NT2/D1 (cell line): ENCODE data around the gene SYNE2.
"Not testable (repeated sequence)": the region's sequence is repeated elsewhere in the genome, so short reads cannot be mapped to it uniquely, and the experiment has no call there.

ENCODE experiments used
- DNase-seq: peaks from one replicate; pipeline ENCODE4 v3.0.0-alpha.2; 2011; ENCODE audit warnings: low read depth, low spot score
- H3K27me3 ChIP-seq: 2 replicates; pipeline ENCODE4 v1.6.0; 2011; ENCODE audit warnings: mild to moderate bottlenecking; ENCODE audit not compliant: insufficient read length, insufficient read depth
- H3K36me3 ChIP-seq: 2 replicates; pipeline ENCODE4 v1.6.1; 2011; ENCODE audit warnings: mild to moderate bottlenecking, low read length, mixed read lengths; ENCODE audit not compliant: insufficient read depth, insufficient read length
- H3K4me1 ChIP-seq: 2 replicates; pipeline ENCODE4 v1.5.1; 2011; ENCODE audit not compliant: insufficient read depth, insufficient read length
- H3K4me3 ChIP-seq: 2 replicates; pipeline ENCODE4 v1.5.1; 2011; ENCODE audit warnings: low read depth; ENCODE audit not compliant: insufficient read length
- H3K9ac ChIP-seq: 2 replicates; pipeline ENCODE4 v1.6.0; 2011; ENCODE audit warnings: low read depth; ENCODE audit not compliant: insufficient read length
- H3K9me3 ChIP-seq: 2 replicates; pipeline ENCODE4 v1.5.1; 2011; ENCODE audit warnings: mild to moderate bottlenecking, low read length; ENCODE audit not compliant: insufficient read depth
- SUZ12 ChIP-seq: IDR thresholded peaks from 2 replicates; pipeline ENCODE4 v1.6.1; 2011; ENCODE audit not compliant: insufficient read length, insufficient read depth; ENCODE audit errors: extremely low read depth
- YY1 ChIP-seq: IDR thresholded peaks from 2 replicates; pipeline ENCODE4 v1.6.1; 2011; ENCODE audit not compliant: insufficient read length, insufficient read depth
- ZNF274 ChIP-seq: IDR thresholded peaks from 2 replicates; pipeline ENCODE4 v1.6.1; 2011; ENCODE audit warnings: mild to moderate bottlenecking, low read depth, low read length

SYNE2 gene

DNA sequence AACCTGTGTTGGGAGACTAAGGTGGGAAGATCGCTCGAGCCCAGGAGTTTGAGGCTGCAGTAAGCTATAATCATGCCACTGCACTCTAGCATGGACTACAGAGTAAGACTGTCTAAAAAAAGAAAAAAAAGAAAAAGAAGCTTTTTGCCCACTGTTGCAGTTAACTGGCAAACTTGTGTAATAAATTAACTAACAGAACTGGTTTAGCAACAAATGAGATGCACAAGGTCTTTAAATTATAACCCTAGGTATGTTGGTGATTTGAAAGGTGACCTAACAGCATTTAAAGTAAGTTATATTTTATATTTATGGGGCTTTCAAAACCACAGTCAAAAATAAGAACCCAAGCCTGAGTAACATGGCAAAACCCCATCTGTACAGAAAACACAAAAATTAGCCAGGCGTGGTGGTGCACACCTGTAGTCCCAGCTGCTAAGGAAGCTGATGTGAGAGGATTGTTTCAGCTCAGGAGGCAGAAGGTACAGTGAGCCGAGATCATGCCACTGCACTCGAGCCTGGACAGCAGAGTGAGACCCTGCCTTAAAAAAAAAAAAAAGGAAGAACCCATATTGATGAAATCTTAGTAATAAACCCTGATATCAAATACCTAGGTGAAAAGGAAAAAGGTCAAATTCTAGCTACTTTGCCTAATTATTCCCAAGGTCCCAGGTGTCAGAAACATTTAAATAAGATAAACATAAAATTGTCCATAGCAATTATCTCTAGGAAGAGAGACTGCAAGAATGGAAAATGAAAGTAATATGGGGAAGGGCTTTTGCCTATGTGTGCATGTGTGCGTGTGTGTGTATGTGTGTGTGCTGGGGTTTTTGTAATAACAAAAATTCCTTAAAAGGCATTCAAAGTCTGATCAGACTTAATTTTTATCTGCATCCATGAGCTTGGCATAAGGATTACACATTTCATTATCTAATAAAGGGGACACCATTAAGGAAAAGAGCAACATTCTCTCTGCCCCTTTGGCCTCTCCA is 15.4 kb downstream of the SYNE2 start:
- Histone ChIP-seq H3K4me1 (no peaks in the 10 kb centered on the region), H3K9me3 (no peaks in the 10 kb centered on the region), H3K9ac (no peak overlapping the region), H3K36me3 (no peaks in the 10 kb centered on the region), H3K27me3 (no peaks in the 10 kb centered on the region), H3K4me3 (no peak overlapping the region)
- DNase-seq, result no peak
- TF ChIP-seq YY1 (no peak), SUZ12 (no peak), ZNF274 (no peak)

DNA sequence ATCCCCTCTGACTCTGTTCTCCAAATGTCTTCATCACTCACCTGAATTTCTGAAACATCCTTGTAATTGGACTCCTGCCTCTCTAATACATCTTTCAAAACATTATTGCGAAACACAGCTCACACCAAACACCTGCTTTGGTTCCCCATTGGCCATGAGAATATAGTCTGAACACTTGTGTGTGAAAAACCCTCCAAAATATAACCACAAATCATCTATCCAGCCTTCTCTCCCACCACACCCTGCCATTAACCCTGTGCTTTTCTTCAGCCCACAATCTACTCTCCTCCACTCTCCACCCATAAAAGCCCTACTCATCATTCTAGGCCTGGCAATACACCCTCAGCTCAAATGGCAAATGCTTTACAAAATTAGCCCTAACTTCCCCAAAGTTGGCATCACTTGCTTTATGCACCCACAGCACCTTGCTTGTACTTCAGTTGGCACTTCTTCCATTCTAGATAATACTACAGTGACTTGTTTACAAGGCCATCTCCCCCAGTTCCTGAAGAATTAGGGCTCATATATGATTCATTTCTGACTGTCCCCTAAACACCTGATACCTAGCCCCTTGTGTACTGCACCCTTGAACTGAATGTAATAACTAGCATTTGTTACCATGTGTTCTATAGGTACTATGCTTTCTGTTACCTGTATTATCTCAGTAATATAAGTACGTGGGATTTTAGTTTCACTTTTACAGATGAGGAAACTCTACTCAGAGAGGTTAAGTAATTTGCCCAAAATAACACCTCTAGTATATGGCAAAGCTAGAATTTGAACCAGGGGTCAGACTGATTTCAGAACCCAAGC is 17.3 kb downstream of the SYNE2 start:
- H3K27me3 ChIP-seq, H3K4me1 ChIP-seq: not testable (repeated sequence)

DNA sequence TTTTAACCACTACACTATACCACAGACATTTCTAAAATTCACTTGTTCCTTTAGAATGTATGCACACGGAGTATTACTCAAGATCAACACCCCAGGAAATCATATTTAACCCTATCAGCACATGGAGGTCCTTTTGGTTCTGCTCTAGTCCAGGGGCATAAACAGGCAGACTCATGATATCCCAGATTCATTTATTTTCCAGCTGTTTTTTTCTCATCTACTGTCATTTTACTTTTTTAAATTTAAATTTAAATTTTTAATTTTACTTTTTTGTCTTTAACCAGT is 17.9 kb downstream of the SYNE2 start:
- H3K4me1 ChIP-seq, H3K9ac ChIP-seq, DNase-seq, H3K36me3 ChIP-seq, H3K9me3 ChIP-seq, H3K27me3 ChIP-seq, H3K4me3 ChIP-seq: not testable (repeated sequence)

More for the DNA sequence above, 17.3 kb downstream of the SYNE2 start:
- not testable (repeated sequence) for DNase-seq, H3K9ac ChIP-seq, H3K9me3 ChIP-seq, H3K36me3 ChIP-seq, H3K4me3 ChIP-seq

DNA sequence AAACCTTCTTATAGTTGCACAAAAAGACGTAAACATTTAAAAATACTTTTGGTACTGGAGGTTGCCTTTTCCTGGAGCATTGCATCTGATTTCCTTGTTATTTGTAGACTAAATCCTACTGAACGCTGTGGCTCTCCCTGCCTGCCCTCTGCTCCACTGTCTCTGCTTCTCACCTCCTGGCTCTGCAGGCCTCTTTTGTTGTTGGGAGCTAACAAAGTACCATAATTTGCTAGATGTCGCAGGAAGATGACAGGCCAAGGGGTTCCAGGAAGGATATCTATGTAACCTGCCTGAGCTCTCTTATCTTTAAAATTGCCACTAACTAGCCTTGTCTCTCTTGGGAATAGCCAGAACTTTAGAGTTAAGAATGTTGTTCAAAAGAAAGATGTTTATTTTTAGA is 21.4 kb downstream of the SYNE2 start:
- Histone ChIP-seq H3K36me3 (no peaks in the 10 kb centered on the region), H3K9ac (no peak overlapping the region), H3K27me3 (no peaks in the 10 kb centered on the region), H3K4me3 (no peak overlapping the region), H3K9me3 (no peaks in the 10 kb centered on the region), H3K4me1 (no peaks in the 10 kb centered on the region)
- TF ChIP-seq SUZ12 (no peak), YY1 (no peak)
- DNase-seq, result no peak

DNA sequence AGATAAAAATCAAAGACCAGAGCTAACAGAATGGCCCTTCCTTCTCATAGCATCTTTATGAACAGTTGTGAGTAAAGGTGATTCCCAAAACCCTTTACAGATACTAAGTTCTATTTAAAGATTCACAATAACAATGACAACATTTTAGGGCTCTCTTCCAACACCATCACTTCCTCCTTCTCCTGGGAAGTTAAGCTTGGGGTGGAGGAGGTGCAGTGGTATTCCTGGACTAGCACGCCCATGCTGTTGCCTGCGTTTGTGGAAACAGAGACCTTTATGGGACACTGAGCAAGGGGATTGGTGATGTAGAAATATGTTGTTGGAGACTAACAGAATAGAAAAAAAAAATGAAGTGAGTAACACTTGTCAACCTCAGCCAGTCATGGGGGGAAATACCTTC is 22.5 kb downstream of the SYNE2 start:
- Histone ChIP-seq H3K9ac (no peak overlapping the region), H3K9me3 (no peaks in the 10 kb centered on the region), H3K4me1 (no peaks in the 10 kb centered on the region), H3K27me3 (no peaks in the 10 kb centered on the region), H3K36me3 (no peaks in the 10 kb centered on the region), H3K4me3 (no peak overlapping the region)
- no peak for DNase-seq
- TF ChIP-seq YY1 (no peak), ZNF274 (no peak), SUZ12 (no peak)

DNA sequence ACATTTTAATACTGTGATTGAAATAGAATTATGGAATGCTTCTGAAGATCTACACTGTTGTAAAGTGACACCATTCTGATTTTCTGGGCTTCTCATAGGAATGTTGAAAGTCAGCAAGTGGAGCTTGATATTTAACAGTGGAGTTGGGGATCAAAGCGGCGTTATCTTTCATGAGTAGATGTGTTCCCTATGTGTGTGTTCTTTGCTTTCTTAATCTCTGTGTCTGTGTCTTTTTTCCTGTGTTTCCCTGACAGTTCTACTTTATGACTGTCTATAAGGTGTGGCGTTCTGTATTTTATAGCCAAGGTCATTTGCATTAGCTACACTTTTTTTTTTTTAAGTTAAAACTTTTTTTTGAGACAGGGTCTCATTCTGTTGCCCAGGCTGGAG is 24.7 kb downstream of the SYNE2 start:
- Histone ChIP-seq H3K4me1 (no peaks in the 10 kb centered on the region), H3K4me3 (no peak overlapping the region), H3K36me3 (no peaks in the 10 kb centered on the region), H3K27me3 (no peaks in the 10 kb centered on the region), H3K9ac (no peak overlapping the region), H3K9me3 (no peaks in the 10 kb centered on the region)
- no peak for DNase-seq
- TF ChIP-seq SUZ12, result no peak
- no peak for TF ChIP-seq YY1
- TF ChIP-seq ZNF274, result no peak

DNA sequence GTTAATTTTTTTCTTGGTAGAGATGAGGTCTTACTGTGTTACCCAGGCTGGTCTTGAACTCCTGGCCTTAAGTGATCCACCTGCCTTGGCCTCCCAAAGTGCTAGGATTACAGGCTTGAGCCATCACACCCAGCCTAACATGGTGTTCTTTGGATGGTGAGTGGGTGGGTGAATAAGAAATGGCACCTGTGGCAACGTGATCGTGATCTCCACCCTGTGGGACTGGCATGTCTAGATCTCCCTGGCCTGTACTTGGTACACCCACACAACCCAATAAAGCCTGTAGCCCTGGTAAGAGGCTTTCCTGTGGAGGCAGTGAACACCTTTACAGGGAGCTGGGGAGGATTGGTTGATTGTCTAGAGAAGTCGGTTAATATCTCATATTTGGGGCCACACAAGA is 25.2 kb downstream of the SYNE2 start:
- Histone ChIP-seq H3K4me1 (no peaks in the 10 kb centered on the region), H3K27me3 (no peaks in the 10 kb centered on the region), H3K9ac (no peak overlapping the region), H3K9me3 (no peaks in the 10 kb centered on the region), H3K4me3 (no peak overlapping the region), H3K36me3 (no peaks in the 10 kb centered on the region)
- TF ChIP-seq SUZ12, result no peak
- TF ChIP-seq YY1, result no peak
- TF ChIP-seq ZNF274, result no peak
- DNase-seq, result no peak
